Upper lobe of left lung (tissue), 6 donors: ENCODE data around the gene UGT1A1. TPM values are rescaled to one million over a fixed set of nuclear protein-coding genes. Genes with fewer than 3 reads are reported as not detected.

ENCODE experiments used
- ATAC-seq, 2 donors: fragments of 200-7000 bp; cut with Tn5 transposase; one replicate each; pipeline ENCODE4 v1.9.1; 2022; ENCODE audit warnings: mild to moderate bottlenecking in 2 of 2, moderate library complexity in 2 of 2; ENCODE audit not compliant: low FRiP score in 2 of 2
- DNase-seq, 2 donors: peaks; one replicate each; pipeline ENCODE4 v3.0.0-alpha.2; 2019 to 2020
- H3K27ac ChIP-seq, 4 donors: fragments of 200-600 bp; sonication (generic); one replicate each; pipeline ENCODE4 v1.5.1; 2016 to 2019
- H3K27me3 ChIP-seq, 4 donors: fragments of 200-600 bp; sonication (generic); one replicate each; pipeline ENCODE4 v1.5.1; 2017 to 2019
- H3K36me3 ChIP-seq, 4 donors: fragments of 200-600 bp; sonication (generic); one replicate each; pipeline ENCODE4 v1.5.1; 2016 to 2019
- H3K4me1 ChIP-seq, 4 donors: fragments of 200-600 bp; sonication (generic); one replicate each; pipeline ENCODE4 v1.5.1; 2018 to 2019
- H3K4me3 ChIP-seq, 4 donors: fragments of 200-600 bp; sonication (generic); one replicate each; pipeline ENCODE4 v1.5.1; 2017 to 2019; ENCODE audit warnings: mild to moderate bottlenecking in 2 of 4, moderate library complexity in 1 of 4
- H3K9me3 ChIP-seq, 4 donors: fragments of 200-600 bp; sonication (generic); one replicate each; pipeline ENCODE4 v1.5.1; 2018 to 2019
- CTCF ChIP-seq, 6 experiments: fragments of 450-650 bp in 4 of 6; fragments of 200-600 bp in 2 of 6; sonication (generic) in 2 of 6; IDR thresholded peaks; one replicate each; pipeline ENCODE4 v1.5.1; 2016 to 2019; ENCODE audit warnings: antibody characterized with exemption in 6 of 6
- EP300 ChIP-seq, 4 donors: sonication (generic); formaldehyde crosslinking; IDR thresholded peaks; one replicate each; pipeline ENCODE4 v1.5.1; 2017; ENCODE audit warnings: antibody characterized with exemption in 4 of 4, control low read depth in 2 of 4
- POLR2A ChIP-seq, 4 donors: fragments of 450-650 bp; IDR thresholded peaks; one replicate each; pipeline ENCODE4 v1.5.1; 2016 to 2017; ENCODE audit warnings: antibody characterized with exemption in 4 of 4, mild to moderate bottlenecking in 2 of 4
- POLR2AphosphoS5 ChIP-seq, 2 donors: sonication (generic); formaldehyde crosslinking; IDR thresholded peaks; one replicate each; pipeline ENCODE4 v1.5.1; 2017; ENCODE audit warnings: antibody characterized with exemption in 2 of 2
- WGBS, 2 donors: methylation state at CpG; one replicate each; pipeline ENCODE4 v1.1.5; 2017 to 2018; 5-methylcytosine and 5-hydroxymethylcytosine counted together
- total RNA-seq, 6 donors: library from RNA; depleted of rRNA in 4 of 6; stranded (reverse); fragments of >200 nt in 4 of 6; gene quantifications; one replicate each; pipeline versions ENCODE4 v1.1.0 to v1.2.1, GENCODE V29; 2016 to 2021
- donor health status: DM: no; HTN: no; CAD: no; lungs with moderate emphysema.
- donor health status: DM: no; HTN: yes; CAD: no; lungs with severe emphysema.

Gene UGT1A1
- total RNA-seq = 1 to 10 TPM in 2 of 6 donors, under 1 TPM in 1, not detected in 3; 0.15 to 1.4 (median 1.0) TPM

DNA sequence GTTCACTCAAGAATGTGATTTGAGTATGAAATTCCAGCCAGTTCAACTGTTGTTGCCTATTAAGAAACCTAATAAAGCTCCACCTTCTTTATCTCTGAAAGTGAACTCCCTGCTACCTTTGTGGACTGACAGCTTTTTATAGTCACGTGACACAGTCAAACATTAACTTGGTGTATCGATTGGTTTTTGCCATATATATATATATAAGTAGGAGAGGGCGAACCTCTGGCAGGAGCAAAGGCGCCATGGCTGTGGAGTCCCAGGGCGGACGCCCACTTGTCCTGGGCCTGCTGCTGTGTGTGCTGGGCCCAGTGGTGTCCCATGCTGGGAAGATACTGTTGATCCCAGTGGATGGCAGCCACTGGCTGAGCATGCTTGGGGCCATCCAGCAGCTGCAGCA lies at the start of gene UGT1A1:
UGT1A1 (plus strand) TSS at position 228 of the 400 bp plus-strand sequence; CDS start at position 246, 18 bp downstream.
- 83 to 87% methylated on average over 5 to 6 of the region's 6 CpGs for WGBS, 2 donors
- no peaks in the 10 kb centered on the region for H3K4me1 ChIP-seq
- TF ChIP-seq POLR2AphosphoS5 (IDR thresholded peaks at IDR 0.05) (no peak), CTCF (IDR thresholded peaks at IDR 0.05) (no peak), POLR2A (IDR thresholded peaks at IDR 0.05) (no peak), EP300 (IDR thresholded peaks at IDR 0.05) (no peak)
- no peak for ATAC-seq
- peak in 1 of 2 donors; percentile 42 for DNase-seq
- H3K27ac ChIP-seq = no peak within 1 kb of the TSS
- no peak within 1 kb of the TSS for H3K4me3 ChIP-seq
- no peaks in the 10 kb centered on the region for H3K27me3 ChIP-seq
- no peaks in the 10 kb centered on the region for H3K36me3 ChIP-seq
- H3K9me3 ChIP-seq = no peaks in the 10 kb centered on the region

DNA sequence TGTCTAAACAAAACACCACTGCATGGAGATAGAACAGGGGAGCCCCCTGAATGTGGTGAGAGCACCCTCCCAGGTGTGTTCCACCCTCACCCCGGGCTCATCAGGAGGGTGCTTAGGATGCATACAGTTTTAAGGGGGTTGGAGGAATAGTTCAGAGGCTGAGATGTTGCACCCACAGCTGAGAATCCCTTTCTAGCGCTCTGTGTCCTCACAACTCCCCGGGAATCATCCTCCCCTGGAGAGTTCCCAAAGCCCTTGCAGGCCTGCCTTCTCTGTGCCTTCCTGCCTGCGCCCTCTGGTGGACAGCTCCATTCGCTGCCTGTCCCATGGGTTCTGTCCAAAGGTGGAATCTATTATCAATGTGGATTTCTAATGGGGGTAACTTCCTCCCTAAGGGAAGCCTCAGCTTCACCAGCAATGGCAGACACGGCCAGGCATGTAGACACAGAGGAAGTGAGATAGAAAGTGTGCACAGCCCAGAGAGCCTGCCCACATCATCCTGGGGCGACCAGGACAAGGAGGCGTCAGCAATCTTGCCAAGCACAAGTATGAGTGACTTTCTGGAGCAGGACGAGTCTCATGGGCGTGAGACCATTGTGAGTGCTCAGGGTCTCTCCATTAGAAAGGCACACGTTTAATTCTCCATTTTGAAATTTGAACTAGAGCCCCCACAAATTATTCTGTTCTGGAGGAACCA lies 48.6 kb upstream of the UGT1A1 start:
- H3K4me3 ChIP-seq = no peak overlapping the region
- no peak for TF ChIP-seq EP300 (IDR thresholded peaks at IDR 0.05)
- no peak for TF ChIP-seq POLR2A (IDR thresholded peaks at IDR 0.05)
- TF ChIP-seq CTCF (IDR thresholded peaks at IDR 0.05) = peak; percentile 58 to 83 (median 72)
- no peak for TF ChIP-seq POLR2AphosphoS5 (IDR thresholded peaks at IDR 0.05)
- WGBS, 2 donors = 27 to 38% methylated on average over 10 to 11 of the region's 11 CpGs

DNA sequence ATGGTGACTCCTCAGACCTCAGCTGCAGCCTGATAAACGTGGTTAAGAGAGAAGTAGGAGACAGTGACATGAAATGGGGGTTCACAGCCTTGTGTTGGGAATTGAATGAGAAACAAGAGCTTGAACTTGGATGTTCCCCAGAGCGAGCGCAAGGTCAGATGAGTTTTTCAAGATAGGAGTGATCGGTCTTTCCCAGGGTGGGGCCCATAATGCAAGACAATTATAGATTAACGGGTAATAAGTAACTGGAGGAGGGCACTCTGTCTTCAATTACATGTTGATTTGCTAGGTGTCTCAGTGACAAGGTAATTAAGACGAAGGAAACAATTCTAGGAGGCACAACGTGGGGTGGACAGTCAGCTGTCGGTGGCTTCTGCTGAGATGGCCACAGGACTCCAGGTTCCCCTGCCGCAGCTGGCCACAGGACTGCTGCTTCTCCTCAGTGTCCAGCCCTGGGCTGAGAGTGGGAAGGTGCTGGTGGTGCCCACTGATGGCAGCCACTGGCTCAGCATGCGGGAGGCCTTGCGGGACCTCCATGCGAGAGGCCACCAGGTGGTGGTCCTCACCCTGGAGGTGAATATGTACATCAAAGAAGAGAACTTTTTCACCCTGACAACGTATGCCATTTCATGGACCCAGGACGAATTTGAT lies 47.3 kb upstream of the UGT1A1 start, which contains the start of gene UGT1A5:
UGT1A5 (plus strand) TSS at position 297 of the 651 bp plus-strand sequence; CDS start at position 382, 85 bp downstream.
- TF ChIP-seq CTCF (IDR thresholded peaks at IDR 0.05) = no peak
- TF ChIP-seq EP300 (IDR thresholded peaks at IDR 0.05) = no peak
- TF ChIP-seq POLR2A (IDR thresholded peaks at IDR 0.05) = no peak
- no peak for TF ChIP-seq POLR2AphosphoS5 (IDR thresholded peaks at IDR 0.05)
- H3K4me3 ChIP-seq = no peak within 1 kb of the TSS
- no peaks in the 10 kb centered on the region for H3K36me3 ChIP-seq
- no peaks in the 10 kb centered on the region for H3K9me3 ChIP-seq
- peak in 1 of 2 donors; percentile 42 for DNase-seq
- ATAC-seq = no peak
- H3K27me3 ChIP-seq = no peaks in the 10 kb centered on the region
- 81 to 86% methylated on average over 14 of the region's 14 CpGs for WGBS, 2 donors
- H3K4me1 ChIP-seq = no peaks in the 10 kb centered on the region
- no peak within 1 kb of the TSS for H3K27ac ChIP-seq

More for the DNA sequence above, 48.6 kb upstream of the UGT1A1 start:
- Histone ChIP-seq H3K9me3 (no peaks in the 10 kb centered on the region), H3K27me3 (no peaks in the 10 kb centered on the region), H3K4me1 (no peaks in the 10 kb centered on the region), H3K27ac (no peak overlapping the region), H3K36me3 (no peaks in the 10 kb centered on the region)
- peak in 1 of 2 donors; percentile 76 for DNase-seq
- ATAC-seq = peak; percentile 71 to 86

- H3K36me3 ChIP-seq = no peaks in the 10 kb centered on the region
- no peak overlapping the region for H3K4me3 ChIP-seq
- no peak for TF ChIP-seq POLR2A (IDR thresholded peaks at IDR 0.05)
- no peak for TF ChIP-seq POLR2AphosphoS5 (IDR thresholded peaks at IDR 0.05)
- no peak for TF ChIP-seq EP300 (IDR thresholded peaks at IDR 0.05)
- no peak for TF ChIP-seq CTCF (IDR thresholded peaks at IDR 0.05)
- no peaks in the 10 kb centered on the region for H3K9me3 ChIP-seq
- no peaks in the 10 kb centered on the region for H3K27me3 ChIP-seq
- ATAC-seq (no peak), DNase-seq (no peak)
- no peaks in the 10 kb centered on the region for H3K4me1 ChIP-seq
- H3K27ac ChIP-seq = no peak overlapping the region
- 75 to 76% methylated on average over 7 of the region's 7 CpGs for WGBS, 2 donors
Measured at GRCh38 chr2:233713262-233713615, 46.8 kb upstream of the UGT1A1 start.
